ENCODE data around the gene MED31. TPM values are rescaled to one million over a fixed set of nuclear protein-coding genes. Genes with fewer than 3 reads are reported as not detected.

The MED31 gene
- total and polyA plus RNA-seq, 2 donors (not counting 3 experiments of a cell fraction or from before 2014, with no cell fraction given): 13.7 to 29.4 TPM

GRCh38 chr17:6683730-6684459 lies 32.5 kb upstream of the MED31 start:
- POLR2A ChIA-PET: no interaction called here
- H3K9ac ChIP-seq (replicated peaks; ENCODE audit: extremely low read depth, insufficient read depth, low read length): no peak overlapping the region
- H3K4me1 ChIP-seq (ENCODE audit: control insufficient read depth, extremely low read depth, insufficient read depth, low read length): no peaks in the 10 kb centered on the region
- intact Hi-C loops (cut with micrococcal nuclease) (no loop called here), dilution Hi-C loops (cut with MboI; ENCODE audit: extremely low pct_ligation_motif_present, low sequenced_read_pairs) (no loop called here)
- H3K4me2 ChIP-seq (ENCODE audit: insufficient read depth, low read length): no peak overlapping the region
- TF ChIP-seq POLR2A (IDR thresholded peaks at IDR 0.05; ENCODE audit: low read depth, low read length) (no peak), EZH2 (IDR thresholded peaks at IDR 0.05; ENCODE audit: borderline replicate concordance, low read depth, low read length, severe bottlenecking) (no peak), POLR2AphosphoS5 (IDR thresholded peaks at IDR 0.05; ENCODE audit: insufficient read depth, low read depth, low read length) (no peak), MAX (IDR thresholded peaks at IDR 0.05; ENCODE audit: insufficient read depth, insufficient read length) (no peak), FOS (IDR thresholded peaks at IDR 0.05; ENCODE audit: borderline replicate concordance, insufficient read depth, low read length) (no peak), JUN (IDR thresholded peaks at IDR 0.05; ENCODE audit: borderline replicate concordance, insufficient read depth, insufficient read length, low read depth) (no peak), CTCF (IDR thresholded peaks at IDR 0.05; ENCODE audit: extremely low read depth in 1 of 2, insufficient read depth in 1 of 2, low read depth in 1 of 2, low read length in 2 of 2) (no peak), GATA2 (IDR thresholded peaks at IDR 0.05; ENCODE audit: insufficient read depth, insufficient read length, low read depth, low read length) (no peak), MYC (IDR thresholded peaks at IDR 0.05; ENCODE audit: low read depth, low read length) (no peak)
- no peaks in the 10 kb centered on the region for H3K9me1 ChIP-seq (replicated peaks; ENCODE audit: control insufficient read depth, extremely low read depth, insufficient read depth, low read length)
- H3K79me2 ChIP-seq (ENCODE audit: control insufficient read depth, insufficient read depth, low read length): no peaks in the 10 kb centered on the region
- peaks cover 0 to 3% of the 10 kb centered on the region in 2 experiments for H3K27me3 ChIP-seq (ENCODE audit: control insufficient read depth in 2 of 2, insufficient read depth in 2 of 2, low read length in 2 of 2)
- H2AFZ ChIP-seq (ENCODE audit: low read depth, low read length): no peak overlapping the region
- no peak for DNase-seq (ENCODE audit: low read depth, low spot score)
- H3K9me3 ChIP-seq (replicated peaks; ENCODE audit: control insufficient read depth, insufficient read depth, low read length): no peaks in the 10 kb centered on the region
- CTCF ChIA-PET: interaction anchor here (1.2 to 1.3 kb wide), 3 partner anchors 16 to 159 kb away, joined by 5 to 7 read pairs (median 6); no protein-coding TSS in a partner anchor
- no peak overlapping the region for H3K4me3 ChIP-seq (replicated peaks in 1 of 3; ENCODE audit: insufficient read depth in 1 of 3, low read depth in 1 of 3, low read length in 3 of 3)
- H3K36me3 ChIP-seq (ENCODE audit: control insufficient read depth in 2 of 2, extremely low read depth in 1 of 2, insufficient read depth in 2 of 2, low read length in 2 of 2): no peaks in the 10 kb centered on the region
- FAIRE-seq: no peak
- no TSS peak for BruUV-seq (replicated peaks)
- H3K27ac ChIP-seq (ENCODE audit: insufficient read depth, low read depth, low read length): no peak overlapping the region
- no peaks in the 10 kb centered on the region for H4K20me1 ChIP-seq (replicated peaks; ENCODE audit: control insufficient read depth, extremely low read depth, insufficient read depth, low read length)

Data from endothelial cell of umbilical vein (primary cell).